Measurements from ENCODE around the gene AUTS2.
A peak's percentile ranks its signal among the peaks of the same experiment; 100 is the strongest.

The AUTS2 gene

GRCh38 chr7:69599286-69599954 lies 1.1 kb downstream of the AUTS2 start:
- peak overlapping the region; percentile 53 for H3K4me3 ChIP-seq (ENCODE audit: low read depth, low read length)
- TF ChIP-seq CTCF (IDR thresholded peaks at IDR 0.05; ENCODE audit: control insufficient read depth, extremely low read depth, insufficient read depth) = no peak
- DNase-seq (ENCODE audit: low read depth) = no peak

GRCh38 chr7:69599955-69600709 lies 1.9 kb downstream of the AUTS2 start:
- H3K4me3 ChIP-seq (ENCODE audit: low read depth, low read length) = peak overlapping the region; percentile 53
- TF ChIP-seq CTCF (IDR thresholded peaks at IDR 0.05; ENCODE audit: control insufficient read depth, extremely low read depth, insufficient read depth) = no peak
- DNase-seq (ENCODE audit: low read depth) = no peak

GRCh38 chr7:69600710-69601519 lies 2.6 kb downstream of the AUTS2 start:
- no peak for TF ChIP-seq CTCF (IDR thresholded peaks at IDR 0.05; ENCODE audit: control insufficient read depth, extremely low read depth, insufficient read depth)
- DNase-seq (ENCODE audit: low read depth) = no peak
- no peak overlapping the region for H3K4me3 ChIP-seq (ENCODE audit: low read depth, low read length)

- H3K4me3 ChIP-seq (ENCODE audit: low read depth, low read length) = no peak overlapping the region
- no peak for TF ChIP-seq CTCF (IDR thresholded peaks at IDR 0.05; ENCODE audit: control insufficient read depth, extremely low read depth, insufficient read depth)
- DNase-seq (ENCODE audit: low read depth) = no peak
These were observed 4.2 kb downstream of the AUTS2 start for GRCh38 chr7:69602522-69602921.

GRCh38 chr7:69603351-69603750 lies 5.1 kb downstream of the AUTS2 start:
- DNase-seq (ENCODE audit: low read depth) = no peak
- no peak for TF ChIP-seq CTCF (IDR thresholded peaks at IDR 0.05; ENCODE audit: control insufficient read depth, extremely low read depth, insufficient read depth)
- no peak overlapping the region for H3K4me3 ChIP-seq (ENCODE audit: low read depth, low read length)

- no peak for DNase-seq (ENCODE audit: low read depth)
- no peak overlapping the region for H3K4me3 ChIP-seq (ENCODE audit: low read depth, low read length)
- no peak for TF ChIP-seq CTCF (IDR thresholded peaks at IDR 0.05; ENCODE audit: control insufficient read depth, extremely low read depth, insufficient read depth)
These were observed 5.7 kb downstream of the AUTS2 start for GRCh38 chr7:69603937-69604494.

Data from LNCaP clone FGC (cell line).